HFFc6 (cell line): ENCODE results near the gene MCOLN2. TPM values are rescaled to one million over a fixed set of nuclear protein-coding genes. Genes with fewer than 3 reads are reported as not detected.

Experiments used
- DNase-seq: peaks from one replicate; pipeline ENCODE4 v3.0.0-alpha.2; 2018
- H3K27ac Mint-ChIP-seq: 2 replicates; pipeline ENCODE4 v1.8.0; 2020; ENCODE audit warnings: mild to moderate bottlenecking, mixed read lengths
- H3K27me3 Mint-ChIP-seq: 2 replicates; pipeline ENCODE4 v1.8.0; 2021; ENCODE audit warnings: mild to moderate bottlenecking, moderate library complexity, mixed read lengths; ENCODE audit not compliant: insufficient read depth
- H3K36me3 Mint-ChIP-seq: 2 replicates; pipeline ENCODE4 v1.8.0; 2021; ENCODE audit warnings: low read depth, mixed read lengths
- H3K4me1 Mint-ChIP-seq: 2 replicates; pipeline ENCODE4 v1.8.0; 2020; ENCODE audit warnings: low read depth, mixed read lengths
- H3K4me3 Mint-ChIP-seq: 2 replicates; pipeline ENCODE4 v1.8.0; 2020; ENCODE audit warnings: mild to moderate bottlenecking, moderate library complexity, mixed read lengths
- H3K9me3 Mint-ChIP-seq: 2 replicates; pipeline ENCODE4 v1.8.0; 2020; ENCODE audit warnings: mild to moderate bottlenecking, mixed read lengths
- total RNA-seq, 6 experiments: library from RNA; stranded (reverse); fragmentation: NEBNext Ultra II Directional; extraction: Animal tissue kit (Norgen Biotek cat#: 25700); gene quantifications; 2 replicates in 1 of 6; 3 replicates in 5 of 6; pipeline ENCODE4 v1.2.3, GENCODE V29; 2021
- TF ChIP-seq, protein P1 (sequence below): fragments of 200-600 bp; sonication (generic); IDR thresholded peaks from 2 replicates; pipeline ENCODE4 v1.5.0; 2021; ENCODE audit warnings: antibody characterized with exemption, mild to moderate bottlenecking

Gene MCOLN2
- total RNA-seq, 6 experiments from 2014 or later, result 1.3 to 4.1 (median 2.5) TPM

DNA sequence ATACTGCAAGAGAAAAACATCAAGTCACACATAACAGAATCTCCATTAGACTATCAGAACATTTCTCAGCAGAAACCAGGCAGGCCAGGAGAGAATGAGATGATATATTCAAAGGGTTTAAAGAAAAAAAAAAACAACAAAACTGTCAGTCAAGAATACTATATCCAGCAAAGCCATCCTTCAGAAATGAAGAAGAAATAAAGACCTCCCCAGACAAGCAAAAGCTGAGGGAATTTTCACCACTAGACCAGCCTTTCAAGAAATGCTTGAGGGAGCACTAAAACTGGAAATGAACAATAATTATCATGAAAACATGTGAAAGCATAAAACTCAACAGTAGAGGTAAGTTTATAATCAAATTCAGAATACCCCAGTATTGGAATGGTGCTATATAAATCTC is 47.2 kb downstream of the MCOLN2 start:
- Mint-ChIP-seq H3K4me3 (no peak overlapping the region), H3K27me3 (no peaks in the 10 kb centered on the region), H3K36me3 (no peaks in the 10 kb centered on the region), H3K27ac (no peak overlapping the region), H3K4me1 (peaks cover 27% of the 10 kb centered on the region), H3K9me3 (no peaks in the 10 kb centered on the region; the same call in 1 of the 2 replicates)
- DNase-seq, result no peak
- TF ChIP-seq, protein P1, sequence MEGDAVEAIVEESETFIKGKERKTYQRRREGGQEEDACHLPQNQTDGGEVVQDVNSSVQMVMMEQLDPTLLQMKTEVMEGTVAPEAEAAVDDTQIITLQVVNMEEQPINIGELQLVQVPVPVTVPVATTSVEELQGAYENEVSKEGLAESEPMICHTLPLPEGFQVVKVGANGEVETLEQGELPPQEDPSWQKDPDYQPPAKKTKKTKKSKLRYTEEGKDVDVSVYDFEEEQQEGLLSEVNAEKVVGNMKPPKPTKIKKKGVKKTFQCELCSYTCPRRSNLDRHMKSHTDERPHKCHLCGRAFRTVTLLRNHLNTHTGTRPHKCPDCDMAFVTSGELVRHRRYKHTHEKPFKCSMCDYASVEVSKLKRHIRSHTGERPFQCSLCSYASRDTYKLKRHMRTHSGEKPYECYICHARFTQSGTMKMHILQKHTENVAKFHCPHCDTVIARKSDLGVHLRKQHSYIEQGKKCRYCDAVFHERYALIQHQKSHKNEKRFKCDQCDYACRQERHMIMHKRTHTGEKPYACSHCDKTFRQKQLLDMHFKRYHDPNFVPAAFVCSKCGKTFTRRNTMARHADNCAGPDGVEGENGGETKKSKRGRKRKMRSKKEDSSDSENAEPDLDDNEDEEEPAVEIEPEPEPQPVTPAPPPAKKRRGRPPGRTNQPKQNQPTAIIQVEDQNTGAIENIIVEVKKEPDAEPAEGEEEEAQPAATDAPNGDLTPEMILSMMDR, result no peak

DNA sequence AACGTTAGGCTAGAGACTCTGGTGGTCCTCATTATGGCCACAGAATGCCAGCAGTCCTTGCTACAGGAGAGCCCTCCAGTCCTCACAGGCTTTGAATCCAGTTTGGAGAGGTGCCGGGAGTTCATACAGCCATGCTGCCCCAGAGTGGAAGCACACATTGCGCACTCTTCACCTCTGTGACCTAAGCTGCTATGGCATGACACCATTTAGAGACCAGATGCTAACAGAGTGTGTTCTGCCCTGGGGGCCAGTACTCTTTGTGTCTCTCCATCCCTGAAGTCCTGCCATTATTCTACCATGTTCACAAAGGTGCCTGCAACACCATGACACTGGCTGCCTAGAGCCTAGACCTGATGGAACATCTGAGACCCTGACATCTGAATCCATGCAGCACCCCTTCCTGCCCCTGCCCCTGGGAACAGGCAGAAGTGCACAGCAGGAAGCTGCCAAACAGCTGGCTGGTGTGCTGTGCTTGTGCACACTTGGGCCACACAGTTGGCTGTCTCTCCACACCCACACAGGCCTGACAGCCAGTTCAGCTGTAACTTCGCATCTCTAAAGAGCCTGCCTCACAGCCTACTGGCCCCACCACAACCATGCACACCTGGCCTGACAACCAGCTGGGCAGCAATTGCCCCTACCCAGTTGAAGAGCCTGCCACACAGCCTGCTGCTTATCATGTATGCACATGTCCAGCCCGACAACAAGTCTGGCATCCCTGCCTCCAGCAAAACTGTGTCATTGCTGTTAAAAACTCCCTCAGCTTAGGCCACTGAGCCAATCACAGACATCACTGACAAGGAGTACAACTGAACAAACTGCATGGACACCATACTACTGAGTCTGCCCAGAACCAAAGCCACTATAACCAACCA is 49.1 kb downstream of the MCOLN2 start:
- Mint-ChIP-seq H3K27ac (no peak overlapping the region), H3K4me3 (no peak overlapping the region), H3K4me1 (peaks cover 27% of the 10 kb centered on the region), H3K9me3 (no peaks in the 10 kb centered on the region; the same call in 1 of the 2 replicates), H3K36me3 (no peaks in the 10 kb centered on the region), H3K27me3 (no peaks in the 10 kb centered on the region; the same call in 1 of the 2 replicates)
- TF ChIP-seq, protein P1, result no peak
- no peak for DNase-seq

DNA sequence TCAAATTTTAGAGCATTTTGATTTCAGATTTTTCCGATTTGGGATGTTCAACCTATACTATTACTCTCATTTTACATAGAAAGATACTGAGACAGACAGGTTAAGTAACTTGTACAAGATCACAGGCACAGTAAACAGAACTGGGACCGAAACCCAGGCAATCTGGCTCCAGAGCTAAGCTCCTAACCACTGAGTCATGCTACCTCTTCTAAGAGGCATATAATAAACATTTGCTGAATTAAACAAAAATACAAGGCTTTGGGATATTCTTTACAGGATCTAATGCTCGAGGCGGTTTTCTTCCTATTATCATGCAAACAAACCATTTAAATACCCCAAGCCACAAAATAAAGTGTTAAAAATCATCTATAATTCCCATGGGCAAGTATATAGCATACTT is 50.3 kb downstream of the MCOLN2 start:
- H3K4me3 Mint-ChIP-seq, result no peak overlapping the region
- no peaks in the 10 kb centered on the region; the same call in 1 of the 2 replicates for H3K27me3 Mint-ChIP-seq
- peaks cover 27% of the 10 kb centered on the region for H3K4me1 Mint-ChIP-seq
- peak overlapping the region; percentile 89 for H3K27ac Mint-ChIP-seq
- DNase-seq, result peak; percentile 9
- no peaks in the 10 kb centered on the region for H3K36me3 Mint-ChIP-seq
- TF ChIP-seq, protein P1, result no peak
- no peaks in the 10 kb centered on the region; the same call in 1 of the 2 replicates for H3K9me3 Mint-ChIP-seq

DNA sequence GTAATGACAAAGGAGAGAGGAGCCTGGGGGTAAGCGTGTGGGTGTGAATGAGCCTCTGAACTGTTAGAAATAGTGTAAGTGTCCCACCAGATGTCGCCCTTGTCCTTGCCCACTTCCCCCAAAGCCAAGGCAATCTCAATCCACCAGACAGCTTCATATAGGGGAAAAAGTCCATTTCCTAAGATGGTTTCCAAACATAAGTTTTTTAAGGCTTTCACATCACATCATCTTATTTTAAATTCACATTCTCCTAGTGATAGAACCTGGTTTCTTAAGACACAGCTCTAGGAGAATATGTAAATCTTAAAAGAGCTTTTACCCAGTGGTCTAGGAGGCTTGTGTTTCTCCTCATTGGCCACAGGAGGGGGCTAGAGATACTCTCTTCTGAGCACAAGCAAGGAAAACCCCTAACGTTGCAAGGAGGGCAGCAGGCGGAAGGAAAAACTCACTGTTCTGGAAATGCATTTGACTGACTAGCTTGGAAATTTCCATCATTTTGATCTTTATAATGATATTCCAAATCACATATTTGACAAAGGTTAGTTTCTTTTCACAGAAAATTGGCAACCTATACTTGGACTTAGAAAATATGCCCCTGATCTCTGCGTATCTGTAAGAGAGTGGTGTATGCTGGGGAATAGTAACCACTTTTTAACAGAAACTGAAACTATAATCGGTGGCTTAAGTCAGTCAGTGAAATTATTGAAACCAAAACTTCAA is 52.0 kb downstream of the MCOLN2 start:
- TF ChIP-seq, protein P1, result peak; percentile 93
- Mint-ChIP-seq H3K4me1 (peaks cover 38% of the 10 kb centered on the region), H3K4me3 (peak overlapping the region; percentile 83), H3K27me3 (no peaks in the 10 kb centered on the region; the same call in 1 of the 2 replicates), H3K36me3 (no peaks in the 10 kb centered on the region), H3K9me3 (no peaks in the 10 kb centered on the region; the same call in 1 of the 2 replicates), H3K27ac (peak overlapping the region; percentile 89)
- DNase-seq, result peak; percentile 81

DNA sequence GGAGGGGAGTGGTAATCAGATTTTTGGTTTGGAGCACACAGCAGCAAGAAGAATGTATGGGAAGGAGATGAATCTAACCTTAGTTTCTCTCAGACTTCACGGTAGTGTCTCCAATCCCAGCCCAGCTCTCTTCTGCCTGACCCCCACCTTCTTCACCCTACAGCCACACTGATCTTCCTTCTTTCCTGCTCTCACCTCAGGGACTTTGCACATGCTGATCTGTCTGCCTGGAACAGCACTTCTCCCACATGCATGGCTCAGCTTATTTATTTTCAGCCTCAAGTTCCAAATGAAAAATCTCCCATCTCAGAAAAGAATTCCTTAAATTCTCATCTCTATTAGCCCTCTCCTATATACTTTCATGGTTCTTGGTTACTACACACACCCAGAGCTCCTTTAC is 55.1 kb downstream of the MCOLN2 start:
- no peak for DNase-seq
- TF ChIP-seq, protein P1, result no peak
- Mint-ChIP-seq H3K27me3 (no peaks in the 10 kb centered on the region; the same call in 1 of the 2 replicates), H3K27ac (no peak overlapping the region), H3K9me3 (no peaks in the 10 kb centered on the region), H3K36me3 (no peaks in the 10 kb centered on the region), H3K4me1 (peaks cover 49% of the 10 kb centered on the region), H3K4me3 (no peak overlapping the region)
